GM21447 (cell line): ENCODE measurements around the gene ARHGAP23.
"Not testable (repeated sequence)": the region's sequence is repeated elsewhere in the genome, so short reads cannot be mapped to it uniquely, and the experiment has no call there.

ENCODE experiments used
- ATAC-seq: cut with Tn5 transposase; IDR thresholded peaks from one replicate; pipeline ENCODE4 v1.9.1; 2021; ENCODE audit not compliant: unreplicated experiment

The ARHGAP23 gene

DNA sequence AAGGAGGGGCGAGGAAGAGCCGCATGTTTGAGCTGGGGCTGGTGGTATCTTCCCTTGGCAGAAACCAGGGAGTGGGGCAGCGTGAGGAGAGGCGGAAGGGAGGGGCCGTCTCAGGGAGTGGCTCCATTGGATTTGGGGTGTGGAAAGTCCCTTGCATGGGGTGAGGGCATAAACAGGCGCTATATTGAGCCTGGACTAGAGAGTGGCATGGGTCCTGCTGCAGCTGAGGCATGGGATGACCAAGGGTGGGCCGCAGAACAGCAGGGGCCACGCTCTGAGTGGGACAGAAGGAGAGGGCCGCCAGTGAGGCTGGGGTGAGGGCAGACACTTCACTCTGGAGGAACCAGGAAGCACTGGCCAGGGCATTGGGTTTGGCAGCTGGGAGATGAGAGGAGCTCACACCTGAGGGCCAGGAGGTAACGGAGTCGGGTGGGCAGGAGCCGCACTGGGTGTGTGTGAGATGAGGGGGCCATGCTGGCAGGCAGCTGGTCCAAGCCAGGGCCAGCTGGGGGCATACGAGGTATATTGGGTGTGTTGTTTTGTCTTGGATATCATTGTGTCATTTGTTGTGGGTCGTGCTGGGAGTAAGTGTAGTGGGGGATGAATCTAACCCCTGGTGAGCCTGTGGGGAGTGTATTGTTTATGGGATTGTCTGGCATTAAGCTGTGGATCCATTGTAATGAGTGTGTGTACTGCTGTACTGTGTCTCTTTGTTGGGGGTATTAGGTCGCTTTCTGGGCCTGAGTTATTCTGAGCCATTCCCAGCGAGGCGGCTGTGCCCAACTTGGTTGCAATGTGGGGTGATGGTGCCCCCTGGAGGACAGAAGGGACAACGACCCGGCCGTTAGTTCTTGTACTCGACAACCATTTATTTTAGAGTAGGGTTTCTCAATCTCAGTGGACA is 56.2 kb downstream of the ARHGAP23 start:
- not testable (repeated sequence) for ATAC-seq

DNA sequence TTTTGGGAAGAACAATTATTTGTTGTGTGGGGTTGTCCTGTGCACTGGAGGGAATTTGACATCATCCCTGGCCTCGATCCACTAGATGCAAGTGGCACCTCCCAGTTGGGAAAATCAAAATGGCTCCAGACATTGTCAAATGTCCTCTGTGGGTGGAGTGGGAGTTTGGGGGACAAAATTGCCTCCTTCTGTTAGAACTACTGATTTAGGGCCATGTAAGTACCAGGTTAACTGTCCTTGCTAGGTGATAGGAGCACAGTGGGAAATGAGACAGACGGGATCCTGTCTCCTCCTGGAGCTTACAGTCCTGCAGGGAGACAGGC is 56.8 kb downstream of the ARHGAP23 start:
- no peak for ATAC-seq

DNA sequence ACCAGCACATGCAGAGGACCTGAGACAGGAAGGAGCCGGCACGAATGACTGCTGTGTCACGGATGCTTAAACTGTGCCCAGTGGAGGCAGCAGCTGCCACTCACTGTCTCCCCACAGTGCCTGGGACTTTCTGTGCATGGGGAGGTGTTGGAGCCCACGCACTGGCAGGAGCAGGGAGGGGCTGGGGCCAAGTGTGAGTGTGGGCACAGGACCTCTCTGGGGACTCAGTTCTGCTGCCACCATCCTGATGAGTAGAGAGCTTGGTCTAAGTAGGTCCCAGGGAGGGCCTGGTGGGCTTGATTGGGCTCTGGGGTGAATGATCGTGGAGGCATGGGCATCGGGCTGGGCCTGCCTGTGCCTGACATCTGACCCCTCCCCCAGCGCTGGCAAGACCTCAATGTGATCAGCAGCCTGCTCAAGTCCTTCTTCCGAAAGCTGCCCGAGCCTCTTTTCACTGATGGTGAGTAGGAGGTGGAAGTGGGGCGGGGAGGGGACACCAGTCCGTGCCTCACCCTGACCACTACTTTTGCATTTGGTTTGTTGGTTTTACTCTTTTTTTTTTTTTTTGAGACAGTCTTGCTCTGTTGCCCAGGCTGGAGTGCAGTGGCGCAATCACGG is 57.5 kb downstream of the ARHGAP23 start:
- ATAC-seq, result peak; percentile 90

DNA sequence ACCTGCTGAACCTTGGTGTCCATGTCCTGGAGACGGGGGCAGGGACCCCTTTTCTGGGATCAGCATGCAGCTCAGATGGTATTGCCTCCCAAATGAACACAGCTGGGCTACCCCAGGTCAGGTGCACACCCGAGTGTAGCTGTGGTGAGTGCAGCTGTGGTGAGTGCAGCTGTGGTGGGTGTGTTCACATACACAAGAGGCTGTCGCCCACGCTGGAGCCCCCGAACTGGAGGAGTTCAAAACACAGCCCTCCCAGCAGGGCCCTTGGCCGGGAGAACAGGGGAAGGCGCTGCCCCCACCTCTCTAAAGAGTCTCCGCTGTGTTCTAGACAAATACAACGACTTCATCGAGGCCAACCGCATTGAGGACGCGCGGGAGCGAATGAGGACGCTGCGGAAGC is 61.5 kb downstream of the ARHGAP23 start:
- not testable (repeated sequence) for ATAC-seq

DNA sequence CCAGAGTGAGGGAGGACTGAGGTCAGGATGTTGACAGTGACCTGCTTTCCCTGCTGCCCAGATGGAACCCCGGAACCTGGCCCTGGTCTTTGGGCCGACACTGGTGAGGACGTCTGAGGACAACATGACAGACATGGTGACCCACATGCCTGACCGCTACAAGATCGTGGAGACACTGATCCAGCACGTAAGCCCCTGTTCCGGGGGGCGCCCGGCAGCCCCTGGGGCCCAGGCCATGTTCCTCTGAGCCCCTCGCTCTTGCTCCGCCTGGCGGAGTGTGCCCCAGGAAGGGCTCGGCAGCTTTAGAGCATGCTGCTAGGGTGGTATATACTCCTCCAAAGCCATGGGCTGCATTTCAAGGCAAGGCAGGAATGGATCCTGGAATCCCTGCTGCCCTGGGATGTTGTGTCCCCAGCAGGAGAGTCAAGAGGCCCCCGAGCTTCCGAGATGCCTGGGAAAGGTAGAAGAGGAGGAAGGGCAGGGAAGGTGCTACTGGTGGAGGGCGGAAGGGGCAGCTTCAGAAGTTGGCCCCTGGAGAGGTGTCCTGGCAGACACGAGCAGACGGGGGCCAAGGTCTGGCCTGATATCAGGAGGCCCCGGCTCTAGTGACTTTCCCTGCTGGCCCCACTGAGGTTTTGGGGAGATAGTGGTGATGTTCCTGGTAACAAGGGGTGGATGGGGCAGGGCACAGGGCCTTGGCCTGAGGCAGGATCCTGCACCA is 63.2 kb downstream of the ARHGAP23 start:
- ATAC-seq, result not testable (repeated sequence)

DNA sequence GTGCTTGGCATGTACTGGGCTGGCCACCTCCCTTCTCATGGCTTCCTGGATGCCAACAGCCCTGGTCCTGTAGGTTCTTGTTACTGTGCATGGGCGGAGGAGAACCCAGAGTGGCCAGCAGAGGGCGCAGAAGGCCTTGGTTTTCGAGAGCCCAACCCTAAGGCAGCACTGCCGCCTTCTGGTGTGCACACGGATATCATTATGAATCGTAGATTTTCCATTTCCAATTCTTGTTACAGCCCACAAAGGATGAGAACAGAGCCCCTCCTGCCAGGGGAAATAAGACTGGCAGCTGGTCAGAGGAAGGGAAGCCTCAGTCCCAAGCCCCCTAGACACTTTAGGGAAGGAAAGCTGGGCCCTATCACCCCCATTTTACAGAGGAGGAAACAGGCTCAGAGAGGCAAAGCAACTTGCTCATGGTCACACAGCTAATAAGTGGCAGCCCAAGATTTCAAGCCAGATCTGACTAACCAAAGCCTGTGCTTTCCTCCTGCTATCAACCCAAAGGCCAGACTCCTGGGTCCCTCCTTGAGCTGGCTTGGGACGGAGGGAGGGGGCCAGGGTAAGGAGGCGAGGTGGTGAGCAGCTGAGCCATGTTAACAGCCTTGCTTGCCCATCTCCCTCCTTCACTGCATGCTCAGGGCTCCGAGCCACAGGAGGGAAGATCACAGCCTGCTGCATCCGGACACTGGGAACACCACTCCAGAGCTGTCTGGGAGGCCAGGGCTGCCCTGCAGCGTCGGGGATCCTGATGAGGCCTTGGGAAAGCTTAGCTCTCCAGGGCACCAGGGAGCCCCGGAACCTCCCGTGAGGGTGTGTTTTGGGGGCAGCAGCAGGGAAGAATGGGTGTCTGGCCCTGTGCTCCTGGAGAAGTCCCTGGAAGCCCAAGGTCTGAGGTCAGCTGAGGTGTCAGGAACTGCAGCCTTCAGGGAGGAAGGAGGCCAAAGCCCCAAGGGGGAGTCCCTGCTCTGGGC is 64.1 kb downstream of the ARHGAP23 start:
- not testable (repeated sequence) for ATAC-seq

DNA sequence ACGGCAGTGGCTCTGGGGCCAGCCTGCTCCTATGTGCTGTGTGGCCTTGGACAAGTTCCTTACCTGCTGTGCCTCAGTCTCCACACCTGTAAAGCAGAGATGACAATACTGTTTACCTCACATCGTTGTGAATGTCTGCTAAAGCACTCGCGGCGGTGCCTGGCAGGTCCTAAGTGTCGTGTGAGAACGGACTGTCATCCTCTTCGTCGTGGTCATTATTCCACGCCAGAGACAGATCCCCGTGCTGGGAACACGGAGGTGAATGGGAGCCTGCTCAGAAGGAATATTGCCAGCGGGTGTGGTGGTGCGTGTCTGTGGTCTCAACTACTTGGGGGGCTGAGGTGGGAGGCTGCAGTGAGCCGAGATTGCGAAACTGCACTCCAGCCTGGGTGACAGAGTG is 65.9 kb downstream of the ARHGAP23 start:
- ATAC-seq, result not testable (repeated sequence)

DNA sequence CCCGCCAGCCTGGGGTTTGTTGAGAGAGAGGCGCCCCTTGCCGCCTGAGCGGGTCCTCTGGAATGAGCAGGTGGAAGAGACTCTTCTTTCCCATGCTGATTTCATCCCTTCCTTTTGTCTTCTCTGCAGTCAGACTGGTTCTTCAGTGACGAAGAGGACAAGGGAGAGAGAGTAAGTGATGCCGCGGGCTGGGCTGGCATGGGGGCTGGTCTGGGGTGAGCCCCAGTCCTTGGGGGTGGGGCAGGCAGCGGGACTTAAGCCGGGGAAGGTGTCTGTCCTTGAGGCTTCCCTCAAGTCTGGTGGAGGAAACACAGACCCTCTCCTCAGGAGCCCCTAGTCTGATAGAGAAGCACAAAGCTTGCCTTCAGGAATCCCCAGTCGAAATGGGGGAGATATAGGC is 69.4 kb downstream of the ARHGAP23 start:
- not testable (repeated sequence) for ATAC-seq

DNA sequence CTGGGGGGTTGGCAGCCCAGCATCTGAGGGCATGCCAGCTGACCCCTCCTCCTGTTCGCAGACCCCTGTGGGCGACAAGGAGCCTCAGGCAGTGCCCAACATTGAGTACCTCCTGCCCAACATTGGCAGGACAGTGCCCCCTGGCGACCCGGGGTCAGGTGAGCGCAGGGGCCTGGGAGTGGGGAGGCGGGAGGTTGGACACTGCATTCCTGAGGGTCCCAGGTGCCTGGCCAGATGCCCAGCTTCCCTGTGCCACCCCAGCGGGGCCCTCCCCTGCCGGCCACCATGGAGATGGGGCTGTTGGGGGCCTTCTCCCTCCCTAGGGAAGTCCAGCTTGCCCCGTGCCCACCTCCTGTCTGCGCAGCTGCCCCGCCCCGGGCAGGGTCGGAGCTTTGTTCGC is 70.1 kb downstream of the ARHGAP23 start:
- no peak for ATAC-seq

DNA sequence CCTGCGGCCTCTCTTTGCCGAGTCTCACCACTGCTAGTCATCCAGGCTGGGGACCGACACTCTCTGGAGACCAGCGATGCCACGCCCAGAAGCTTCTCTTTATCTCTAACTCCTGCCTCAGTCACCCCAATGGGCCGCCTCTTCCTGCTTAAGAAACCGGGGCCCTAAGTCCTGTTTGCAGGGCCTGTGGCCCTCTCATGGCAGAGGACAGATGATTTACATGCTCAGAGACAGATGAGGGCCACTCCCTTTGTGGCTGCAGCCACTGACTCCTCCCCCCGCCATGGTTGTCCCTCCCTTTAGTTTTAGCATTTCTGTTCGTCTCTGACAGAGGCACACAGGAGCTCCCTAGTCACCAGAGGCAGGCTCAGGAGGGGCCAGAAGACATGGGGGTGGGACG is 71.0 kb downstream of the ARHGAP23 start:
- ATAC-seq, result not testable (repeated sequence)

DNA sequence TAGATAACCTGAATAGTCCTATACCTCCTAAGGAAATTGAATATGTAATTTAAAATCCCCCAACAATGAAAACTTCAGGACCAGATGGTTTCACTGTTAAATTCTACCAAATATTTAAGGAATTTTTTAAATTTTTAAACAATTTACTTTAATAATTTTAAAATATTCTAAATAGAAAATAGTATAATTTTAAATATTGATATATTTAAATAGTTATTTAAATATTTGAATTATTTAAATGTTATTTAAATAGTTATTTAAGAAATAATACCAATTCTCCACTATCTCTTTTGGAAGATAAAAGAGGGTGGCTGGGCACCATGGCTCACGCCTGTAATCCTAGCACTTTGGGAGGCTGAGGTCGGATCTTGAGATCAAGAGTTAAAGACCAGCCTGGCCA is 73.5 kb downstream of the ARHGAP23 start:
- ATAC-seq, result not testable (repeated sequence)

DNA sequence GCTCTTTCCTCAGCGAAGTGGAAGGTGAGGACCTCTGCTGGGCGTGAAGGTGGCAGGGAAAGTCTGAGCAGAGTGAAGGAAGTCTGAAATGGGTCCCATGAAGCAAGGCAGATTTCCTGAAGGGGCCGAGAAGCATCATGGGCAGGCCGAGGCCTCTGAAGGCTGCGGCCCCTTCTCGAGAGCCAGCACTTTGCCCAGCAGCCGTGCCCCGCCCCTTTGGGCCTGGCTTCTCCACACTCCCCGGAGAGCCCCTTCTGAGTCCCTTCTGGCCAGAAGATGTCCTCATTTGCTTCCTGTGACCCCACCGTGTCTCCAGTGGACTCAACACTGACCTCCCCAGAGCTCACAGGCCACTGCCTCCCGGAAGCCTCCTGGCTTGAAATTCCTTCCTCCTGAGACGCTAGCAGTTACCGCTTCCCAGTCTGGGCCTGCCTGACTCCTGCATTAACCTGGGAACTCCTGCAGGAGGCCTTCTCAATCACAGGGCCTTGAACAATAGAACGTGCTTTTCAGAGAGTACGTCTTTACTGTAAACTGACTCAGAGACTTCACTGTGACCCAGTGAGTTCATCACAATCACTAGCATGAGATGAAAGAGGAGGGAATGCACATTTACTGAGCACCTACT is 75.1 kb downstream of the ARHGAP23 start:
- not testable (repeated sequence) for ATAC-seq

DNA sequence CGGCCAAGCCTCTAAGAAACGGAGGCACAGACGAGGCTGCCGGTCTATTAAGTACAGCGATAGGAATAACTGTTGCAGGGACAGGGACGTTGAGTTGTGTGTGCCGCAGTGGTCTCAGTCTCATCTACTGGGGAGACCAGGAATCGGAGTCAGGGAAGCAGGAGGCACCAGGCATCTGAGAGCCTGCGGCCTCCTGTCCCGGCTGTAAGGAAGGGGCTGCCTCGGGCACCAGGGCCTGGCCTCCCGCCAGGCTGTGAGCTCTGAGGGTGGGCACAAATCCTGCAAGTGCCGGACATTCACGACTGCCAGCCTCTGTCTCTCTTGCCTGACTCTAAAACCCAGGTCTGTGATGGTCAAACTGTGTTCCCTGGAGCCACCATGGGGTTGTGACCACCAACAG is 76.0 kb downstream of the ARHGAP23 start:
- no peak for ATAC-seq

DNA sequence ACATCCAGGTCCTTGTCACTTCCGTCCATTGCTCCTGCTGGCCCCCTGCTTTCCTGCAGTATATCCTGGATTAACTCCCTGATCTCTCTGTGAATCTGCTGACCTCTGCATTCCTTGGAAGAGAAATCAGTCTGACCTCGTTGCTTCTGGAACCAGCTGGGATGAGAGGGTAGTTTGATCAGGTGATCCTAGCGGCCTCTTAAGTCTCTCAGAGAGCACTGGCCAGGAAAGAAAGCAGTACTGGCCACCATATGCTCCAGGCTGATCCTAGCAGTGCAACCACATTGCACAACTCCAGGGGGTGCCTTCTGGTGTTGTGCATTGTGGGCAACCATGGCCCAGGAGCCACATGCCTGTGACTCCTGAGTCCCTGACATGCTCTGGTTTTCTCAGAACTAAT is 79.2 kb downstream of the ARHGAP23 start:
- no peak for ATAC-seq

DNA sequence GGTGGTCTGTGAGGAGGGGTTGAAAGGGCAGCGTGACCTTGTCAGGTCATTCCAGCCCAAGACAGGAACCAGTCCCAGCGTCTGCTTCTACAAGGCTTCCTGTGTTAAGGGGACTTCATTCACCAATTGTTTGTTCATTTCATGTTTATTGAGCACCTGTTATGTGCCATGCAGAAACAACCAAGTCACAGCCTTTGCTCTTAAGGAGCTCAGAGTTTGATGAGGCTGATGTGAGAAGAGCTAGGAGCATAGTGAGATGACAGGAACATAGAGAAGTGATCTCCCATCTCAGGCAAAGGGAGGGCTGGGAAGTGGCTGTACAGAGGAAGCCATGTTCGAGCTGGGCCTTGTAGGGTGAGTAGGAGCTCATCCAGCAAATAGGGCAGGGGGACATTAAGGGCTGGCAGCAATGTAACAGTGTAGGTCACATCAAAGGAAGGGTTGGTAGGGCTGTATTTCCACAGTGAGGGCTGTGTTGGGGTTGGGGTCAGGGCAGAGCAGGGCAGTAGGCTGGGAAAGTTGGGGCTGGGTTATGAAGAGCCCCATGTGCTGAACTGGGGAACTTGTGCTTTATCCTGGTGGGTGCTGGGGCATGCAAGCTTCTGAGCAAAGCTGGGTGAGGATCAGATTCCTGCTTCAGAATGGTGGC is 79.8 kb downstream of the ARHGAP23 start:
- no peak for ATAC-seq

DNA sequence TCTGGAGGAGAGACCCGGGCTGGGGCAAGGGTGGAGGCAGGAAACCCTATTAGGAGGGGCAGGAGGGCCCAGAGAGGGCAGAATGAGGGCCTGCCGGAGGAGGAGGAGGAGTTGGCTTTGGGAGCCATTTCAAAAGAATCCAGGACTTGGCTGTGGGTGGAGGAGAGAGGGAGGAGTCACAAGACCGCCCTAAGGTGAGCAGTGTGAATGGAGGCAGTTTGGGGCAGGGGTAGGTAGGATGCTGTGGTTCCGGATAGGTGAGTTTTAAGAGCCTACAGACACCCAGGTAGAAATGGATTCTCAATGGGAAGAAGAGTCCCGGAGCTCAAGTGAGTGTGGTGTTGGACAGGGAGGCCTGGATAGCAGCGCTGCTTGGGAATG is 80.3 kb downstream of the ARHGAP23 start:
- ATAC-seq, result no peak

DNA sequence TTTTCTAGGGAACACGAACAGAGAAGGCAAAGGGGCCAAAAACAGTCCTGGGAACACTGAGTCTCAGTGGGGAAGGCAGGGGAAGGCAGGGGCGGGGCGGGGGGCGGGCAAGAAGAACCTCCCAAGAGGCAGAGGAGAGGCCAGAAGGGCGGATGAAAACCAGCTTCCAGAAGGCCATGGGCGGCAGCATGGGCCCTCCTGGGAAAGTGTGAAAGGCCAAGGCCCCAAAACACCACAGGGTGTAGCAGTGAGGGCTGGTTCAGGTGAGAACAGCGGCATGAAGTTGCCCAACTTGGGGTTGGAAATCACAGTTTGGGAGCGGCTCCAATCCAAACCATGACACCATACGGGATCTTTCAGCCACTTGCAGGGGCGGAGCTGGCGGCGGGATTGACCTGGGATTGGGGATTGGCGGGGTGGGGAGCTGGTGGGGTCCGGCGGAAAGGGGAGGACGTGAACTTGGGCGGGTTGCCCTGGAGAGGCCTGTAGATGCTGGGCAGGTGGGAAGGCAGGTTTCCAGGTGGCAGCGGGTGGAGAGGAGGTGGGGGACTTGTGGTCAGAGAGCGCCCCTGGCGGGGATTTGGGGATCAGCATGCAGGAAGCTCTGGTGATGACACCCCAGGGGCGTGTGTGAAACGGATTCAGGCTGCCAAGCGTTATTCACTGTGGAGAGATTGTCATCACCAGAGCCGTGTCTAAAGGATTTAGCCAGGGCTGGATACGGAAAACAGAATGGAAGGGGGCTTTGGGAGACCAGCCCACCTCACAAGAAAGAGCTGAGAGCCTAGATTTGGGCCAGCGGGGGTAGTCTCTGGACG is 80.9 kb downstream of the ARHGAP23 start:
- ATAC-seq, result no peak

DNA sequence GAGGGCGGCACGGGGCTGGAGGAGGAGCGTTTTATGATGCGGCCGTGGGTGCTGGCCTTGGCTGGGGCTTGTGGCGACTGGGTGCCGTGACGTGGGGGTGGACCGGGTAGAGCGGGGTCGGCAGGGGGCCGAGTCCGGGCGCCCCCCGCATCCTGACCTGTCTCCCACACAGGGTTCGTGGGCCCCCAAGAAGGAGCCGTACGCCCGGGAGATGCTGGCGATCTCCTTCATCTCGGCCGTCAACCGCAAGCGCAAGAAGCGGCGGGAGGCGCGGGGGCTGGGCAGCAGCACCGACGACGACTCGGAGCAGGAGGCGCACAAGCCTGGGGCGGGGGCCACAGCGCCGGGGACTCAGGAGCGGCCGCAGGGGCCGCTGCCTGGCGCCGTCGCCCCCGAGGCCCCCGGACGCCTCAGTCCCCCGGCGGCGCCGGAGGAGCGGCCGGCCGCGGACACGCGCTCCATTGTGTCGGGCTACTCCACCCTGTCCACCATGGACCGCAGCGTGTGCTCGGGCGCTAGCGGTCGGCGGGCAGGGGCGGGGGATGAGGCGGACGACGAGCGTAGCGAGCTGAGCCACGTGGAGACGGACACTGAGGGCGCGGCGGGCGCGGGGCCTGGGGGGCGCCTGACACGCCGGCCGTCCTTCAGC is 81.6 kb downstream of the ARHGAP23 start:
- ATAC-seq, result no peak
